ENCODE results near the gene AFF1. TPM values are rescaled to one million over a fixed set of nuclear protein-coding genes. Genes with fewer than 3 reads are reported as not detected.

The AFF1 gene
- total RNA-seq, 1 experiment from 2014 or later, result 93.4 TPM

- TF ChIP-seq RORB (CRISPR knock-in tag; IDR thresholded peaks at IDR 0.05) (no peak), ZNF138 (CRISPR knock-in tag; conservative IDR thresholded peaks at IDR 0.05) (no peak), ZNF121 (CRISPR knock-in tag; IDR thresholded peaks at IDR 0.05) (no peak), CREB1 (CRISPR knock-in tag; IDR thresholded peaks at IDR 0.05) (no peak), E2F1 (CRISPR knock-in tag; IDR thresholded peaks at IDR 0.05) (no peak), NFYB (CRISPR knock-in tag; conservative IDR thresholded peaks at IDR 0.05; ENCODE audit: low read depth) (no peak), ZNF317 (CRISPR knock-in tag; IDR thresholded peaks at IDR 0.05; ENCODE audit: borderline replicate concordance, low read depth) (no peak), ZNF416 (CRISPR knock-in tag; IDR thresholded peaks at IDR 0.05) (no peak), NR3C1 (CRISPR knock-in tag; conservative IDR thresholded peaks at IDR 0.05; ENCODE audit: low read depth) (no peak), ZNF425 (CRISPR knock-in tag; conservative IDR thresholded peaks at IDR 0.05) (no peak), HMGA2 (CRISPR knock-in tag; IDR thresholded peaks at IDR 0.05) (no peak), CREM (CRISPR knock-in tag; IDR thresholded peaks at IDR 0.05) (no peak), SP1 (CRISPR knock-in tag; conservative IDR thresholded peaks at IDR 0.05) (no peak), FOXJ3 (CRISPR knock-in tag; IDR thresholded peaks at IDR 0.05; ENCODE audit: borderline replicate concordance) (no peak)
Observed at GRCh38 chr4:86960557-86960961, 25.7 kb downstream of the AFF1 start (continued).

- Mint-ChIP-seq H3K27ac (peak overlapping the region; percentile 99), H3K36me3 (peaks cover 14% of the 10 kb centered on the region), H3K9me3 (no peaks in the 10 kb centered on the region), H3K4me3 (peak overlapping the region; percentile 68), H3K27me3 (ENCODE audit: low read depth) (no peaks in the 10 kb centered on the region), H3K4me1 (peaks cover 66% of the 10 kb centered on the region)
- DNase-seq (ENCODE audit: low spot score) (no peak), ATAC-seq (no peak)
- ChIA-PET POLR2A (interaction anchor here (1.9 to 3.2 kb wide), 3 partner anchors 17 to 45 kb away, joined by 4 to 53 read pairs (median 14); partner anchors contain the start of gene AFF1), CTCF (interaction anchor here (0.6 to 3.8 kb wide), 5 partner anchors 10 to 308 kb away, joined by 3 to 23 read pairs (median 3); partner anchors contain the start of gene AFF1)
- no peak for TF ChIP-seq NR3C1 (CRISPR knock-in tag; conservative IDR thresholded peaks at IDR 0.05; ENCODE audit: low read depth)
- no peak for TF ChIP-seq ZNF671 (CRISPR knock-in tag; IDR thresholded peaks at IDR 0.05)
- no peak for TF ChIP-seq E2F1 (CRISPR knock-in tag; IDR thresholded peaks at IDR 0.05)
- no peak for TF ChIP-seq ATF2 (CRISPR knock-in tag; IDR thresholded peaks at IDR 0.05; ENCODE audit: borderline replicate concordance, low read depth)
- no peak for TF ChIP-seq ZNF425 (CRISPR knock-in tag; conservative IDR thresholded peaks at IDR 0.05)
- no peak for TF ChIP-seq CTCF (IDR thresholded peaks at IDR 0.05)
- no peak for TF ChIP-seq RELA (CRISPR knock-in tag; IDR thresholded peaks at IDR 0.05; ENCODE audit: borderline replicate concordance)
Observed at GRCh38 chr4:86961116-86961515, 26.3 kb downstream of the AFF1 start.

Data from WTC11 (cell line).